GM12878 (cell line): ENCODE results near the gene SBK2. TPM values are rescaled to one million over a fixed set of nuclear protein-coding genes. Genes with fewer than 3 reads are reported as not detected.

Experiments used
- ATAC-seq: fragments of 200-7000 bp; cut with Tn5 transposase; 3 replicates; pipeline ENCODE4 v1.9.1; 2020; ENCODE audit warnings: mild to moderate bottlenecking, moderate library complexity
- BruUV-seq: library from RNA; stranded (reverse); fragments of 400-500 nt; replicated peaks from 2 replicates; lab custom pipeline; 2021; lab: Mats Ljungman, UMichigan
- CTCF ChIA-PET: fragments of 300-600 bp; sonication (Branson Sonifier 250); formaldehyde crosslinking; extraction: SDS; loops from one replicate; lab custom pipeline; 2021; ENCODE audit warnings: inconsistent platforms; lab: Yijun Ruan, JAX
- POLR2A ChIA-PET: fragments of 350-600 bp; formaldehyde crosslinking; extraction: SDS; loops from one replicate; lab custom pipeline; 2021; ENCODE audit warnings: inconsistent platforms; lab: Charles Lee
- RAD21 ChIA-PET: fragments of 300-600 bp; sonication (Branson Sonifier 250); formaldehyde crosslinking; loops from one replicate; lab custom pipeline; 2023; ENCODE audit warnings: antibody characterized with exemption; ENCODE audit not compliant: unreplicated experiment; lab: Charles Lee
- SMC1A ChIA-PET: fragments of 300-600 bp; sonication (Branson Sonifier 250); formaldehyde crosslinking; loops from one replicate; lab custom pipeline; 2023; ENCODE audit not compliant: unreplicated experiment, uncharacterized antibody; lab: Charles Lee
- DNase-seq: peaks from one replicate; pipeline ENCODE4 v3.0.0-alpha.2; 2011; ENCODE audit warnings: low read depth, low spot score
- FAIRE-seq: peaks from 3 replicates; lab custom pipeline; 2011; peaks lifted over from hg19 to GRCh38; lab: Jason Lieb, UNC
- H2AFZ ChIP-seq: 2 replicates; pipeline ENCODE4 v1.6.0; 2011; ENCODE audit warnings: low read depth, low read length, control low read depth; ENCODE audit not compliant: control insufficient read depth
- H3K27ac ChIP-seq: 2 replicates; pipeline ENCODE4 v1.5.1; 2011; ENCODE audit warnings: control low read depth; ENCODE audit not compliant: control insufficient read depth, insufficient read depth
- H3K27me3 ChIP-seq, 2 experiments: replicated peaks in 1 of 2; 2 replicates each; pipeline versions ENCODE4 v1.6.0 to v1.6.1; 2011; ENCODE audit warnings: low read length in 1 of 2; ENCODE audit not compliant: control insufficient read depth in 2 of 2, insufficient read depth in 2 of 2
- H3K36me3 ChIP-seq, 2 experiments: 2 replicates each; pipeline ENCODE4 v1.5.1; 2011; ENCODE audit warnings: low read length in 1 of 2; ENCODE audit not compliant: control insufficient read depth in 2 of 2, insufficient read depth in 2 of 2
- H3K4me1 ChIP-seq: 2 replicates; pipeline ENCODE4 v1.6.1; 2011; ENCODE audit warnings: mild to moderate bottlenecking, low read length, moderate library complexity, mixed read lengths; ENCODE audit not compliant: control insufficient read depth, insufficient read depth
- H3K4me2 ChIP-seq: 2 replicates; pipeline ENCODE4 v1.6.0; 2011; ENCODE audit warnings: control low read depth; ENCODE audit not compliant: control insufficient read depth, insufficient read depth
- H3K4me3 ChIP-seq: fragments of 200-600 bp; sonication (generic); 2 replicates; pipeline ENCODE4 v1.5.1; 2016
- H3K79me2 ChIP-seq: 2 replicates; pipeline ENCODE4 v1.6.0; 2011; ENCODE audit warnings: low read length; ENCODE audit not compliant: control insufficient read depth, insufficient read depth
- H3K9ac ChIP-seq: 2 replicates; pipeline ENCODE4 v1.8.0; 2011; ENCODE audit warnings: low read length, control low read depth, mixed read lengths; ENCODE audit not compliant: control insufficient read depth, insufficient read depth
- H3K9me3 ChIP-seq: replicated peaks from 3 replicates; pipeline ENCODE4 v1.5.1; 2011; ENCODE audit warnings: mild to moderate bottlenecking, low read length; ENCODE audit not compliant: control insufficient read depth, insufficient read depth
- H4K20me1 ChIP-seq: 2 replicates; pipeline ENCODE4 v1.6.0; 2011; ENCODE audit not compliant: control insufficient read depth, insufficient read depth
- ASH2L ChIP-seq: fragments of 300-600, 200-600 bp; sonication (generic); IDR thresholded peaks from 2 replicates; pipeline ENCODE4 v1.6.1; 2017; ENCODE audit warnings: low read depth, mild to moderate bottlenecking, borderline replicate concordance
- CEBPB ChIP-seq, 2 experiments: fragments of 150-350 bp in 1 of 2; IDR thresholded peaks; 2 replicates each; pipeline ENCODE4 v1.6.1; 2012 to 2014; ENCODE audit warnings: low read depth in 2 of 2, low read length in 2 of 2, borderline replicate concordance in 1 of 2, inconsistent platforms in 1 of 2
- EGR1 ChIP-seq, 2 experiments: IDR thresholded peaks; 1 replicate in 1 of 2; 2 replicates in 1 of 2; pipeline ENCODE4 v1.6.1; 2011 to 2012; ENCODE audit warnings: low read depth in 2 of 2, low read length in 2 of 2, borderline replicate concordance in 1 of 2, mild to moderate bottlenecking in 1 of 2, moderate library complexity in 1 of 2
- MEF2A ChIP-seq: IDR thresholded peaks from 2 replicates; pipeline ENCODE4 v1.6.1; 2011; ENCODE audit warnings: low read depth, mild to moderate bottlenecking, low read length, moderate library complexity; ENCODE audit not compliant: insufficient read depth
- RBBP5 ChIP-seq: fragments of 200-600 bp; sonication (generic); conservative IDR thresholded peaks from 2 replicates; pipeline ENCODE4 v1.6.1; 2016
- RCOR1 ChIP-seq: conservative IDR thresholded peaks from 2 replicates; pipeline ENCODE4 v1.6.1; 2012; ENCODE audit warnings: low read depth, low read length, improper control_type of control experiment
- RELA ChIP-seq: fragments of 450-650 bp; IDR thresholded peaks from 2 replicates; pipeline ENCODE4 v1.8.0; 2014; ENCODE audit warnings: borderline replicate concordance; ENCODE audit not compliant: partially characterized antibody
- TBL1XR1 ChIP-seq: IDR thresholded peaks from 2 replicates; pipeline ENCODE4 v1.6.1; 2012; ENCODE audit warnings: low read depth, low read length, improper control_type of control experiment
- YBX1 ChIP-seq: fragments of 450-650 bp; IDR thresholded peaks from 2 replicates; pipeline ENCODE4 v1.6.1; 2016; ENCODE audit warnings: antibody characterized with exemption
- WGBS: methylation state at CpG from one replicate; pipeline ENCODE4 v1.1.6; 2016; ENCODE audit warnings: low lambda C conversion rate; ENCODE audit not compliant: insufficient replicate concordance, insufficient coverage; ENCODE audit errors: missing lambda C conversion rate; 5-methylcytosine and 5-hydroxymethylcytosine counted together
- in situ Hi-C: fragments of 300-500 bp; cut with MboI; formaldehyde crosslinking; loops from 9 replicates; pipeline ENCODE4 v1.14.3; 2018; ENCODE audit warnings: mixed read lengths
- intact Hi-C: fragments of 100-400 bp; cut with micrococcal nuclease; formaldehyde crosslinking; loops from one replicate; pipeline ENCODE4 v1.14.2; 2022; ENCODE audit not compliant: unreplicated experiment
- polyA plus RNA-seq, 11 experiments: library from polyadenylated mRNA; depleted of rRNA in 4 of 11; unstranded in 6 of 11; stranded (reverse) in 5 of 11; fragments of >200 nt; fragmentation: Nextera tagmentation in 4 of 11; fragmentation: Illumina TruSeq in 1 of 11; extraction: Ambion mirVana in 4 of 11; extraction: Trizol in 1 of 11; gene quantifications; 1 replicate in 1 of 11; 2 replicates in 10 of 11; pipeline versions ENCODE4 v1.2.1 to v1.2.3, GENCODE V29; 2011 to 2016; ENCODE audit warnings: inconsistent platforms in 2 of 11, missing spikeins in 2 of 11, low read depth in 1 of 11
- total RNA-seq, 4 experiments: library from RNA; depleted of rRNA in 3 of 4; stranded (reverse); fragments of >200 nt in 3 of 4; fragmentation: Illumina TruSeq in 1 of 4; extraction: Trizol in 1 of 4; gene quantifications; 2 replicates each; pipeline versions ENCODE4 v1.2.1 to v1.2.3, GENCODE V29; 2013 to 2021
- TF ChIP-seq, protein P1 (sequence below): fragments of 450-650 bp; formaldehyde crosslinking; IDR thresholded peaks from 2 replicates; pipeline ENCODE4 v1.4.0; 2022; ENCODE audit warnings: mild to moderate bottlenecking, moderate library complexity
- TF ChIP-seq, protein P2 (sequence below): IDR thresholded peaks from 2 replicates; pipeline ENCODE4 v1.6.1; 2012; ENCODE audit warnings: improper control_type of control experiment, low read depth, low read length; ENCODE audit not compliant: insufficient replicate concordance

Gene SBK2
- total and polyA plus RNA-seq, 10 of the 15 experiments (the other 5 are each of a cell fraction or from before 2014, with no cell fraction given): not detected

DNA sequence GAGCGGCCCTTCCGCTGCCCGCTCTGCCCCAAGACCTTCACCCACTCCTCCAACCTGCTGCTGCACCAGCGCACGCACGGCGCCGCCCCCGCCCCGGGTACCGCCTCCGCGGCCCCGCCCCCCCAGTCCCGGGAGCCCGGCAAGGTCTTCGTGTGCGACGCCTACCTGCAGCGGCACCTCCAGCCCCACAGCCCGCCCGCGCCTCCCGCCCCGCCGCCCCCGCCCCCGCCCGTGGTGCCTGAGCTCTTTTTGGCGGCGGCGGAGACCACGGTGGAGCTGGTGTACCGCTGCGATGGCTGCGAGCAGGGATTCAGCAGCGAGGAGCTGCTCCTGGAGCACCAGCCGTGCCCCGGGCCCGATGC, 55.2 kb downstream of the SBK2 start (continued):
- TF ChIP-seq, protein P1, sequence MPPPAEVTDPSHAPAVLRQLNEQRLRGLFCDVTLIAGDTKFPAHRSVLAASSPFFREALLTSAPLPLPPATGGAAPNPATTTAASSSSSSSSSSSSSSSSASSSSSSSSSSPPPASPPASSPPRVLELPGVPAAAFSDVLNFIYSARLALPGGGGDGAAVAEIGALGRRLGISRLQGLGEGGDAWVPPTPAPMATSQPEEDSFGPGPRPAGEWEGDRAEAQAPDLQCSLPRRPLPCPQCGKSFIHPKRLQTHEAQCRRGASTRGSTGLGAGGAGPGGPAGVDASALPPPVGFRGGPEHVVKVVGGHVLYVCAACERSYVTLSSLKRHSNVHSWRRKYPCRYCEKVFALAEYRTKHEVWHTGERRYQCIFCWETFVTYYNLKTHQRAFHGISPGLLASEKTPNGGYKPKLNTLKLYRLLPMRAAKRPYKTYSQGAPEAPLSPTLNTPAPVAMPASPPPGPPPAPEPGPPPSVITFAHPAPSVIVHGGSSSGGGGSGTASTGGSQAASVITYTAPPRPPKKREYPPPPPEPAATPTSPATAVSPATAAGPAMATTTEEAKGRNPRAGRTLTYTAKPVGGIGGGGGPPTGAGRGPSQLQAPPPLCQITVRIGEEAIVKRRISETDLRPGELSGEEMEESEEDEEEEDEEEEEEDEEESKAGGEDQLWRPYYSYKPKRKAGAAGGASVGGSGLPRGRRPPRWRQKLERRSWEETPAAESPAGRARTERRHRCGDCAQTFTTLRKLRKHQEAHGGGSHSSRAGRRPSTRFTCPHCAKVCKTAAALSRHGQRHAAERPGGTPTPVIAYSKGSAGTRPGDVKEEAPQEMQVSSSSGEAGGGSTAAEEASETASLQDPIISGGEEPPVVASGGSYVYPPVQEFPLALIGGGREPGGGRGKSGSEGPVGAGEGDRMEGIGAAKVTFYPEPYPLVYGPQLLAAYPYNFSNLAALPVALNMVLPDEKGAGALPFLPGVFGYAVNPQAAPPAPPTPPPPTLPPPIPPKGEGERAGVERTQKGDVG (CRISPR knock-in tag): no peak

DNA sequence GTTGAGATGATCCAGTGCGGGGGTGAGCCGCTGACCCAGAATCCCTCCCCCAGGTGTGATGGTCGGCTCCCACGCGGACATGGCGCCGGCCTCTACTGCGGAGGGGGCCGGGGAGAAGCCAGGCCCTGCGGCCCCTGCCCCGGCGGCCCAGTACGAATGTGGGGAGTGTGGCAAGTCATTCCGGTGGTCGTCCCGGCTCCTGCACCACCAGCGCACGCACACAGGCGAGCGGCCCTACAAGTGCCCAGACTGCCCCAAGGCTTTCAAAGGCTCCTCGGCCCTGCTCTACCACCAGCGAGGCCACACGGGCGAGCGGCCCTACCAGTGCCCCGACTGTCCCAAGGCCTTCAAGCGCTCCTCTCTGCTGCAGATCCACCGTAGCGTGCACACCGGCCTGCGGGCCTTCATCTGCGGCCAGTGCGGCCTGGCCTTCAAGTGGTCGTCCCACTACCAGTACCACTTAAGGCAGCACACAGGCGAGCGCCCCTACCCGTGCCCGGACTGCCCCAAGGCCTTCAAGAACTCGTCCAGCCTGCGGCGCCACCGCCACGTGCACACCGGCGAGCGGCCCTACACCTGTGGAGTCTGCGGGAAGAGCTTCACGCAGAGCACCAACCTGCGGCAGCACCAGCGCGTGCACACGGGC, 55.7 kb downstream of the SBK2 start:
- 95% methylated on average over 52 of the region's 52 CpGs for WGBS
- ChIA-PET SMC1A (no interaction called here), POLR2A (no interaction called here)
- TF ChIP-seq RBBP5 (no peak), ASH2L (no peak), YBX1 (no peak), RELA (no peak), TBL1XR1 (no peak), MEF2A (no peak), RCOR1 (no peak), EGR1 (IDR thresholded peaks at IDR 0.05; ENCODE audit: borderline replicate concordance in 1 of 2, low read depth in 2 of 2, low read length in 2 of 2) (no peak), CEBPB (IDR thresholded peaks at IDR 0.05; ENCODE audit: borderline replicate concordance in 1 of 2, low read depth in 2 of 2, low read length in 2 of 2) (no peak)
- TF ChIP-seq, protein P2, sequence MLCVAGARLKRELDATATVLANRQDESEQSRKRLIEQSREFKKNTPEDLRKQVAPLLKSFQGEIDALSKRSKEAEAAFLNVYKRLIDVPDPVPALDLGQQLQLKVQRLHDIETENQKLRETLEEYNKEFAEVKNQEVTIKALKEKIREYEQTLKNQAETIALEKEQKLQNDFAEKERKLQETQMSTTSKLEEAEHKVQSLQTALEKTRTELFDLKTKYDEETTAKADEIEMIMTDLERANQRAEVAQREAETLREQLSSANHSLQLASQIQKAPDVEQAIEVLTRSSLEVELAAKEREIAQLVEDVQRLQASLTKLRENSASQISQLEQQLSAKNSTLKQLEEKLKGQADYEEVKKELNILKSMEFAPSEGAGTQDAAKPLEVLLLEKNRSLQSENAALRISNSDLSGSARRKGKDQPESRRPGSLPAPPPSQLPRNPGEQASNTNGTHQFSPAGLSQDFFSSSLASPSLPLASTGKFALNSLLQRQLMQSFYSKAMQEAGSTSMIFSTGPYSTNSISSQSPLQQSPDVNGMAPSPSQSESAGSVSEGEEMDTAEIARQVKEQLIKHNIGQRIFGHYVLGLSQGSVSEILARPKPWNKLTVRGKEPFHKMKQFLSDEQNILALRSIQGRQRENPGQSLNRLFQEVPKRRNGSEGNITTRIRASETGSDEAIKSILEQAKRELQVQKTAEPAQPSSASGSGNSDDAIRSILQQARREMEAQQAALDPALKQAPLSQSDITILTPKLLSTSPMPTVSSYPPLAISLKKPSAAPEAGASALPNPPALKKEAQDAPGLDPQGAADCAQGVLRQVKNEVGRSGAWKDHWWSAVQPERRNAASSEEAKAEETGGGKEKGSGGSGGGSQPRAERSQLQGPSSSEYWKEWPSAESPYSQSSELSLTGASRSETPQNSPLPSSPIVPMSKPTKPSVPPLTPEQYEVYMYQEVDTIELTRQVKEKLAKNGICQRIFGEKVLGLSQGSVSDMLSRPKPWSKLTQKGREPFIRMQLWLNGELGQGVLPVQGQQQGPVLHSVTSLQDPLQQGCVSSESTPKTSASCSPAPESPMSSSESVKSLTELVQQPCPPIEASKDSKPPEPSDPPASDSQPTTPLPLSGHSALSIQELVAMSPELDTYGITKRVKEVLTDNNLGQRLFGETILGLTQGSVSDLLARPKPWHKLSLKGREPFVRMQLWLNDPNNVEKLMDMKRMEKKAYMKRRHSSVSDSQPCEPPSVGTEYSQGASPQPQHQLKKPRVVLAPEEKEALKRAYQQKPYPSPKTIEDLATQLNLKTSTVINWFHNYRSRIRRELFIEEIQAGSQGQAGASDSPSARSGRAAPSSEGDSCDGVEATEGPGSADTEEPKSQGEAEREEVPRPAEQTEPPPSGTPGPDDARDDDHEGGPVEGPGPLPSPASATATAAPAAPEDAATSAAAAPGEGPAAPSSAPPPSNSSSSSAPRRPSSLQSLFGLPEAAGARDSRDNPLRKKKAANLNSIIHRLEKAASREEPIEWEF: no peak

More for the DNA sequence above, 55.7 kb downstream of the SBK2 start:
- ChIA-PET RAD21 (no interaction called here), CTCF (no interaction called here)
- Histone ChIP-seq H3K27me3 (no peaks in the 10 kb centered on the region), H3K9me3 (no peaks in the 10 kb centered on the region), H3K4me2 (no peak overlapping the region), H3K4me3 (no peak overlapping the region), H3K79me2 (peaks cover 6% of the 10 kb centered on the region), H3K36me3 (peaks cover 0 to 9% of the 10 kb centered on the region in 2 experiments; a peak in 2 of 4 replicates), H4K20me1 (no peaks in the 10 kb centered on the region), H2AFZ (no peak overlapping the region), H3K9ac (no peak overlapping the region), H3K27ac (no peak overlapping the region), H3K4me1 (peaks cover 24% of the 10 kb centered on the region)
- in situ Hi-C loops (no loop called here), intact Hi-C loops (no loop called here)
- no peak for DNase-seq
- ATAC-seq: no peak
- no TSS peak for BruUV-seq
- no peak for FAIRE-seq
